GM19455 (cell line): ENCODE measurements around the gene PHACTR1.

Experiments
- ATAC-seq: cut with Tn5 transposase; IDR thresholded peaks from one replicate; pipeline ENCODE4 v1.9.1; 2021; ENCODE audit not compliant: unreplicated experiment

PHACTR1 gene

GRCh38 chr6:13094781-13095425, 378.3 kb downstream of the PHACTR1 start:
- ATAC-seq: no peak

DNA sequence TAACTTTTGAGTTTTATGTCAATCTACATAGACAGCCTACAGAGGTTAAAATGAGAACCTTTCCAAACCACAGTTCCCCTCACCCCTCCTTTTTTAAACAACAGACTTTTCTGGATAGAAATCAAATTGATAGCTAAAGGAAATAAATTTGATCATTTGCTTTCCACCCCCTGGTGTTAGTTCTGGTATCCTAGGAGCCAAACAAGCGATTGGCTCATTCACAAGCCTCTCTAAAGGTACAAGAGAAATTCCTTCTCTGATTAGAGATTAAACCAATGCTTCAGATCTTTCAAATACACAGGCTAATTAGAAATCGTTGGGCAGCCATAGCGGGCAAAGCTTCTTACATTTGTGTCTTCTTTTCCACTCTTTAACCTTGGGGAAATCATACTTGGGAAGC, 379.5 kb downstream of the PHACTR1 start:
- ATAC-seq: no peak

DNA sequence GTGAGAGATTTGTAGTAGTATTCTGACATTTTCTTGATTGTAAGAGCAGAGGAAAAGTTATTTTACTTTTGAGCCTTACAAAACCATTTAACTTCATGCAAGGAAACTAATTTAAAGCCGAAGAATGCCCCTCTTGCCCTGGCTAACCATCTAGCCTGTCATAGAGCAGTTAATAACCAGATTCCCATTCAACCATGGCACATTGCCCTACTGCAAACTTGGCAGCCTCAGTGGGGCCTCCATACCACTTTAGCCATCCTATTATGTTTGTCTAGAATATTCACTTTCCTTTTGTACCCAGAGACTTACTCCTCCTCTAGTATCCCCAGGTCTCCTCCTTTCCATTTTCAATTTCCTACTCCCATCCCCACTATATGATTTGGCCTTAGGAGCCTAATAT, 380.9 kb downstream of the PHACTR1 start:
- ATAC-seq: no peak

DNA sequence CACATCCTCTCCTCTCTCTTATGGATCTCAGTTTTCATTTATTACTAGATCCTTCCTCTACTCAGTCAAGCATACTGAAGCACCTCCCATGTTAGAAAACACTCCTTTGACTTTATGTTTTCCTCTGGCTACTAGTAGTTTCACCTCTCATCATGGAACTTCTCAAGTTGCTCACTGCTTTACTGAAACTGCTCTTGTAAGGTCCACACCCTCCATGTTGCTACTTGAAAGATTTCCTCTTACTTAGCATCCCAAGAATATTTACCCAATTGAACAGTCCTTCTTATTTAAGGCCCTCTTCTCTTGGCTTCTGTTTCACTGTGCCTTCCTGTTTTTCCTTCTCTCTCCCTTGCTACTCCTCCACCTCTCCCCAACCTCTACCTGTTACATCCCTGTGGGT, 381.4 kb downstream of the PHACTR1 start:
- ATAC-seq: no peak

DNA sequence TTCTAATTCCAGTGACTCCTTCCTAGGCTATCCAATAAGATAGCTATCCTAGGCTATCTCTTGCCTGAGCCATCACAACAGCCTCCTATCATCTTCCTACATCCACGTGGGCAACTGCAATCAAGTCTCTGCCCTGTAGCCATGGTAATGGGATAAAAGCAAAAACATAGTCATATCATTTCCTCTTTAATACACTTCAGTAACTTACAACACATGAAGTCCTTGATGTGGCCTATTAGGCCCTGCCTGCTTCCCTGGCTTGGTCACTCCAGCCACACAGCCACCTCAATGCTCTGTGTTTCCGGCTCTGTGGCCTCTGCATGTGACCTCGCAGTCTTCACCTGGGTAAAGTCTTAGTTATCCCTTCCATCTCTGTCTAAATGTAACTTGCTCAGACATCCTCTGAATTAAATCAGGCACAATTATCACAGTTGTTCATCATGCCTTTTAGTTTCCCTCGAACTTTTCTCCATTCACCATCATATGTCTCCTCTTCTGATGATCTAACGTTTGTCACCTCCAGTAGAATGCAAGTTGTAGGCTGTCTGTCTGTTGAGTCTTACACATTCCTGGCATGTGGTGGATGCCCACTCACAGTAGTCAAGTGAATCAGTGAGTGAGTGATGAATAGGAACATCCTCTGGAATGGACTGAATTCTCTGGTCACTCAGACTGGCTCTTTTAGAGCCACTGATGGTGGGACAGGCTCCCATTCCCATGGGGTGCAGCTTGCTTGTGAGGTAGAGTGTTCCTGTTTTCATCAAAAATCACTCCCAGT, 382.4 kb downstream of the PHACTR1 start:
- ATAC-seq: no peak

DNA sequence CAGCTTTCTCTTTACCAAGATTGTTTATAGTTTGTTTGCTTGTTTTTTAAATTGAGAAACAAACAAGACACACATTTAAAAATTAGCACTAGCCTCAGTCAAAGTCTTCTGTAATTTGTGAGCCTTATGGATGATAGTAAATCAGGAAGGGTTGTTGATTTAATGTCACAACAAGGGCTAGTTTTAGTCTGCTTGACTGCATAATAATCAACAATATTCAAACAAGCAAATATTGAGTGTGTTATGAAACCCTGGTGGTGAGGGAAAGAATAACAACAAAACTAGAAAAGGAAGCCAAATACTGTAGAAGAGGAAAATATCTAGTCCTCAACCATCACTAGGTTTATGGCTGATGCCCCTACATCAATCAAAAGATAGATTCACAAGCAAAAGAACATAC, 383.2 kb downstream of the PHACTR1 start:
- ATAC-seq: no peak

DNA sequence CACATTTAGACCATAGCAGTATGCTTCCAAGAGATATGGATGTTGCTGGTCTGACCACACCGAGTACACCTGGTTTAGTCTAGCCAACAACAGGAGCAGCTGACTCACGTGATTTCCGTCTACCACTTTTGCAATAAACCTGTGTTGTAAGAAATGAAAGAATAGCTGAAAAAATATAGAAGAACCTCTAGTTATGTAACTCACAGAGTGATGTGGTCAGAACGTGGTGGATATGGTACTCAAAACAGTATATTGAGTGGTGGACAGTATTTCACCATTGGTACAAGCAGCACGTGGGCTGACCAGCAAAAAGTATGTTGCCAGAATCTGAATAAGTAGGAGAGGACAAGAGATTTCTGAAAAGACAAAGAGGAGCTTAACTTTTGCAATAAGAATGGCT, 384.8 kb downstream of the PHACTR1 start:
- ATAC-seq: no peak

DNA sequence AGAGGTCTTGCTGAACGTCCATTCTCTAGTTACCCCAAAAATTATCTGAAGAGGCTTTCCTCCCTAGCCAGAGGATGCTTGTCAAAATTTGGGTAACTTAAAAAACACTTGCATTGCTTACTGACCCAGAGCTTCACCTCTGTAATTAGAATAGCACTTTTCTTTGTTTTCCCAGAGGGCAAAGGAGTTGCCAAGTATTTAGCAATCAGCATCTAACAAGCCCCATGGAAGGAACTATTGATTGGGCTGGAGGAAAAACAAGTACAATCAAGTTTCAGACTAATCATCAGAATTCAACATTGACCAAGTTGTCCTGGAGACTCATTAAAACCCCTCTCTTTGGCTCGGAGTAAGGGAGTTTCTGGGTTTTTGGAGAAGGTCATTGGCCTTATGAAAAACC, 385.4 kb downstream of the PHACTR1 start:
- ATAC-seq: no peak

- ATAC-seq: no peak
These were observed 386.6 kb downstream of the PHACTR1 start for GRCh38 chr6:13103169-13103568.

GRCh38 chr6:13105139-13105538, 388.6 kb downstream of the PHACTR1 start:
- ATAC-seq: no peak

GRCh38 chr6:13112921-13113320, 396.4 kb downstream of the PHACTR1 start:
- ATAC-seq: no peak

- no peak for ATAC-seq
These were observed 396.8 kb downstream of the PHACTR1 start for GRCh38 chr6:13113376-13113775.

- no peak for ATAC-seq
These were observed 397.5 kb downstream of the PHACTR1 start for GRCh38 chr6:13113981-13114593.

GRCh38 chr6:13116155-13116554, 399.6 kb downstream of the PHACTR1 start:
- ATAC-seq: no peak

DNA sequence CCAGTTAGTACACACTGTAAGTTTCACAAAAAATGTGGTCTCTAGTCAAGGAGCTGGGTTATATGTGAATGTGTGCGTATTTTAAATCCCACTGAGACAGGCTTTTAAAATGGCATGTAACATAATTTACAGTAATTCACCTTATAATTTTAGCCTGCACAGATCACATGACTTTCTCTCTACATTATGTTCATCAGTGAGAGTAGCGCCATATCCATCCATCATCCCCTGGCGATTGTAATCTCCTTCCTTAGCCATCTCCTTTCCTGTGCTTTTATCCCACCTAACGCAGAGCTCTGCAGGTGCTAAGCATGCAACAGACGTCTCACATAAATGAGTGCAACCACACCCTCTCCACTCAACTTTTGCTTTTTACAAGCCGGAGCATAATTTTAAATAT, 401.0 kb downstream of the PHACTR1 start:
- ATAC-seq: no peak

GRCh38 chr6:13119549-13119948, 403.0 kb downstream of the PHACTR1 start:
- ATAC-seq: no peak

DNA sequence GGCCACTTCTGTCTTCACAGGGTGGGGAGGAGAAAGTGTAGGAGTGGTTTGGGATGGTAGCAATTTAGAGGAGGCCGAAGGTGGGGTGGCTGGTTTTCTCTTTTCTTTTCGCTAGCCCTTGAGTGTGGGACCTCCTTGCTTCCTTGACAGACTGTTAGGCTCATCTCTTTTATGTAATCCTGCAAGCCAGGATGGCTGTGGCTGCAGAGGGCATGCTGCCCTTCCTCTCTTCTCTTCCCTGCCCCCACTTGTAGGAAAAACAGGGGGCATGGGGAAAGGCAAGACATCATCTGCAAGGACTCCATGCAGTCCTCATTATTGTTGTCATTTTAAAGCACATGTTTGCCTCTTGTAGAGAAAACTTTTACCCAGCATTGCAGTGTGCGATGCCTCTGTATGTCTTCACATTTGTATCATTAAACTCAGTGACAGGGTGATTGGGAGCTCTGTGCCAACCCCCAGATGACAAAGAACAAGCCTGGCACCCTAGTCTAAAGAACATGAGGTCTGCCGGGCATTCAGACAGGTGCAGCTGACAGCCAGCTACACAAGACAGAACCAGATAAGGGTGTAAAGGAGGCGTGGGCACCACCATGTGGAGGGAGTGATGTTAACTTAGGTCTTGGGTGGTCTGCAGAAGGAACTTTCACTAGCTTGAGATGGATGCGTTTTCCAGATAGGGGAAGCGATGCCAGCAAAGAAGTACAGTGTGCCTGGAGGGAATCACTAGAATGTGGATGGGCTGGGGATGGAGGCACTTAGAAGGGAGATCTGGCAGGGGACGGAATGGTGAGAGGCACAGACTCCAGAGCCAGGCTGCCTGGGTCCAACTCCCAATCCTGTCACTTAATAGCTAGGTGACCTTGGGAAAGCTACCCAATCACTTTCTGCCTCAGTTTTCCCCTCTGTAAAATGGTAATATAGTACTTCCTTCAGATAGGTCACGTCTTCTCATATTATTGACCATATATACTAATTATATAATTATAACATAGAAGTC, 404.2 kb downstream of the PHACTR1 start:
- no peak for ATAC-seq

DNA sequence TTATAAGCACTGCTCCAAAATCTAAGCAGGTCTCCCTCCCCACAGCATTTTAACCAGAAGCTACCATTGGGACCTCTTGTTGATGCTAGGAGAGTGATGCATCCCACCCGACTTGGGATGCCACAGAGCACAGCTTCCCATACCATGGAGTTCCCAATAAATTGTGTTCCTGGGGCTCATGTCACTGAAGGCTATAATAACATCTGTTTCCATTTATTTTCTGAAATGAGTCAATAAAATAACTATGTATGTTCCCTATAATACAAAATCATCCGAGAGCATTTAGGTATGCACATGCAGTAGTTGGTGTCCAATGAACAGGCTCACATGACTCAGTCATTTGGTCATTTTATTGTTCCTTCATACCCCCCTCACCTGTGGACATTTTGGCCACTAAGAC, 407.6 kb downstream of the PHACTR1 start:
- no peak for ATAC-seq

- ATAC-seq: no peak
These were observed 409.3 kb downstream of the PHACTR1 start for GRCh38 chr6:13125841-13126240.

- ATAC-seq: no peak
These were observed 415.5 kb downstream of the PHACTR1 start for GRCh38 chr6:13131935-13132661.
